ENCODE measurements around the gene WNK1.
"Not testable (repeated sequence)": the region's sequence is repeated elsewhere in the genome, so short reads cannot be mapped to it uniquely, and the experiment has no call there.

The WNK1 gene

GRCh38 chr12:818733-819132, 66.4 kb downstream of the WNK1 start:
- DNase-seq, result no peak

- no peak for DNase-seq
Observed at GRCh38 chr12:820336-820735, 68.0 kb downstream of the WNK1 start.

GRCh38 chr12:823028-823698, 70.8 kb downstream of the WNK1 start:
- no peak for DNase-seq

- DNase-seq, result no peak
Observed at GRCh38 chr12:826331-826730, 74.0 kb downstream of the WNK1 start.

DNA sequence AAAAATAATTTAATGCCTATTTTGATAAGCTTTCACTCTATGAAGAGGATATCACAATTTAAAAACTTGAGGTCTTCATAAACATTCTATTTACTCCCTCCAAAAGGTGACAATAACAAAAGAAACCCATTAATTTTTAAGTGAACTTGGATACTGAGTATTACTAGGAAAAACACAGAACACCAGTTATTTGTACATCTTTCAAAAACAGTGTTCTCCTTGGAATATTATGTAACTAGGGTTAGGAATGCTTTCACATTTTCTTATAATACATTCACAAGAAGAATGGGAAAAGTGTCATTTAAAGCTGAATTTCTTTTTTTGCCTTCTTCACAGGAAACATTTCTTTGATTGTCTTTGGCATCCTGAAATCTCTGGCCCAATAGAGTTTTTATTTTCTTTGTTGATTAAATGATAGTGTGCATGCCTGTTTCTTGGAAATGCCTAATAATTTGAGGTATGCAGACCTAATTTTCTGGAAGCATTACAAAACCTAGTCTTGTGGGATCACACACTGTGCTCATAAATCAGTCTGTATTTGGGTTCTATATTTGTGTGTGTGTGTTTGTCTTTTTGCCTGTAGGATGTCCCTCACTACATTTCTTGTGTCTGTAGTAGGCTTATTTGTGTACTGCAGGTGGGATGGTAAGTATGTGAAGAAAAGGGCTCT, 76.5 kb downstream of the WNK1 start:
- DNase-seq, result no peak

DNA sequence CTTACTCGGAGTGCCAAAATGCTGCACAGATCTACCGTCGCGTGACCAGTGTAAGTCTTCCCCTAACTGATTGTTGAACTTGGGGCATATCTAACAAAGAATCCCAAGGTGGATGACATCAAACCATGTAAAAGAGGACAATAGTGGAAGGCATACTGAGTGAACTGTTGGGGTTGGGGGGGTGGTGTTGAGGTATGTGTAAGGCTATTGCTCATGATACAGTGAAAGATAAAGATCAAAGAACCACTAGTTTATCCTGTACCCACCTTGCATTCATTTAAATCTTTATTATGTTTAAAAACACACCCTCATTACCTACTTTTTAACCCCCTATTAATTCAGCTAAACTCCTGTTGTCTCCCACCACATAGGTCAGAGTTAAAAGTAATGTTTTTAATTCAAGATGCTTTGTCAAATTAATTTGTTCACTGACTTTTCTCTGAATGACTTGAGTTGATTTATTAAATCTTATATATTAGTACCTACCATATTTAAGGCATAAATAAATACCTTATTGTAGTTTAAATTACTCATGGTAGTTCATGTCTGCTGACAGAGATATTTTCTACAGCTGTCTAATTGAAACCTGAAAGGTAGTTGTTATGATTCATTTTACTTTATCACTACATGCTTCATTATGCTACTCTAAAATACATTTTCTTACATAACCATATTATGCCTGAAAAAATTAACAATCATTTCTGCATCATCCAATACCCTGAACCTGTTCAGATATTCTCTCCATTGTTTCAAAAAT, 77.9 kb downstream of the WNK1 start:
- no peak for DNase-seq

- DNase-seq, result no peak
Observed at GRCh38 chr12:835754-836518, 83.6 kb downstream of the WNK1 start.

- DNase-seq, result no peak
Observed at GRCh38 chr12:836952-837351, 84.6 kb downstream of the WNK1 start.

DNA sequence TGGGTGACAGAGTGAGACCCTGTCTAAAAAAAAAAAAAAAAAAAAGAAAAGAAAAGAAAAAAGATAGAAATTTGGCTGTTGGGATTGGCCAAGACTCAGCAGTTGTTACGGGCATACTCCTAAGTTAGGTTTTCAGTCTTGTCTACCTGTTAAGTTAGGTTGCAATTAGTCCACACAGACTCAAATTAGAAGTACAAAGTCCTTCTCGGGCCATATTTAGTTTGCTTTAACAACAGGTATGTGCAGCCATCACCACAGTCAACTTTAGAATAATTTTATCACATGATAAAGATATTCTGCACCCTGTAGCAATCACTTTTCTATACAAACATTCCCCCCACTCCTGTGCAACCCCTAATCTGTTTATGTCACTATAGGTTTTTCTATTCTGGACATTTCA, 85.2 kb downstream of the WNK1 start:
- no peak for DNase-seq

DNA sequence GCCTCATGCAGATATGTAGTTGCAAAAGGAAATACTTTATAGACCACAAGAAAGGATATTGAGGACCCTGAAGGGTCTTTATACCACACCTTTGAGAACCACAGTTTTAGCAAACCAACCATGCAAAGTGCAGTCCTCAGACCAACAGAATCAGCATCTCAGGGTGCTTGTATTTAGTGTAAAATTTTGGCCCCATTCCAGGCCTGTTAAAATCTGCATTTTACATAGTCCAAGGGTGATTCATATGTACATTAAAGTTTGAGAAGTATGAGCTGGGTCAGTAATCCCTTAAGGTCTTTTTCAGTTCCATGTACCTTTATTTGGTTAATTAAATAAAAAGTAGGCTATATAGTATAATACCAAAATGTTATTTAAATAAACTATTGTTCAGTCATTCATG, 91.2 kb downstream of the WNK1 start:
- DNase-seq, result no peak

DNA sequence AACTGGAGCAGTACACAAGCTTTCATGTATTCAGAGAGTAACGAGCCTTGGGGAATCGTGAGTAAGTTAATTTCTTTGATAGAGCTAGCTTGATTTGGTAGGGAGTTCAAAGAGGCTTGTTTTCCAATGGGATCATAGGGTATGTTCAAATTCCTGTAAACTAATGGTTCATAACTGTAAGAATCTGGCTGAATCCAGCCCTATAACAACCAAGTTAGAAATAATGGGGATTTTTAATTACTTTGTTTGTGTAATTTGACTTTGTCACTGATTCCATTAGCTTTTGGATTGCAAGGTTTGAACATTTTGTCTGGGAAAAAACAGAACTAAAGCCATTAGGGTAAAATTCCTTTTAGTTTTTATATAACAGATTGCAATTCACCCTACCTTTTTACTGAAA, 94.0 kb downstream of the WNK1 start:
- no peak for DNase-seq

- DNase-seq, result no peak
Observed at GRCh38 chr12:848173-848865, 95.9 kb downstream of the WNK1 start.

- DNase-seq, result no peak
Observed at GRCh38 chr12:848882-849527, 96.6 kb downstream of the WNK1 start.

DNA sequence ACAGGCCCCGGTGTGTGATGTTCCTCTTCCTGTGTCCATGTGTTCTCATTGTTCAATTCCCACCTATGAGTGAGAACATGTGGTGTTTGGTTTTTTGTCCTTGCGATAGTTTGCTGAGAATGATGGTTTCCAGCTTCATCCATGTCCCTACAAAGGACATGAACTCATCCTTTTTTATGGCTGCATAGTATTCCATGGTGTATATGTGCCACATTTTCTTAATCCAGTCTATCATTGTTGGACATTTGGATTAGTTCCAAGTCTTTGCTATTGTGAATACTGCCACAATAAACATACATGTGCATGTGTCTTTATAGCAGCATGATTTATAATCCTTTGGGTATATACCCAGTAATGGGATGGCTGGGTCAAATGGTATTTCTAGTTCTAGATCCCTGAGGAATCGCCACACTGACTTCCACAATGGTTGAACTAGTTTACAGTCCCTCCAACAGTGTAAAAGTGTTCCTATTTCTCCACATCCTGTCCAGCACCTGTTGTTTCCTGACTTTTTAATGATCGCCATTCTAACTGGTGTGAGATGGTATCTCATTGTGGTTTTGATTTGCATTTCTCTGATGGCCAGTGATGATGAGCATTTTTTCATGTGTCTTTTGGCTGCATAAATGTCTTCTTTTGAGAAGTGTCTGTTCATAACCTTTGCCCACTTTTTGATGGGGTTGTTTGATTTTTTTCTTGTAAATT, 97.5 kb downstream of the WNK1 start:
- not testable (repeated sequence) for DNase-seq

DNA sequence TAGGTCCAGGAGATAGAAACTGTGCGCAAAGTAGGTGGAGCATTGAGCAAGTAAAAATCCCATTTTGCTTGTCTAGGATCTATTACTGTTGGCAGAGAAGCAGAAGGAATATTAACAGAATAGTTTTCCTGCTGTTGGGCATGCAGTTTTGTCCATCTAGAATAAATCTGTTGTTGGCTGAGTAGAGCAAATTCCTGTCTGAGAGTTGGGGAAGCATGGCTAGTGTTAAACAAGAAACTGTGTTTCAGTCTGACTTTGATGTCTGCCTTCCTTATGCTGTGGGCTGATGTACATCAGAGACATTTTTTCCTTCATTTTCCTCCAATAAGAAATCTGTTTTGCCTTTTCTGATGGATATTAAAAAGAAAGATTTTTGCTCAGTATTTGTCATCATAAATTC, 99.0 kb downstream of the WNK1 start:
- no peak for DNase-seq

GRCh38 chr12:851913-852312, 99.5 kb downstream of the WNK1 start:
- no peak for DNase-seq

DNA sequence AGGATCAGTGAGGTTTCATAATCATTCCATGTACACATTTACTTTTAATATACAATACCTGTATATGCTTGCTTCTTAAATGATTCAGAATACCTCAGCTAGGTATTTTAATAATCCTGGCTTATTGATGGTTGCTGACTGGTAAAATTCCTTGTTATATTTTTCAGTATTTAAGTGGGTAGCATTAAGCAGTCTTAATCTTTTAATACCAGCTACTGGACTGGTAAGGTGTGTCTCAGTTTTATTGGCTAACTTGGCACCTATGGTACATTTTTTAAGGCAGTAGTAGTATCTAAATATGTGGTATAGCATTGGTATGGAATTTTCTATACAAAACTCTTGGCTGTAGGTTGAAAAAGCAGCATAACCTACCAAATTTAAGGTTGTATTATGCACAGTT, 100.5 kb downstream of the WNK1 start:
- no peak for DNase-seq

DNA sequence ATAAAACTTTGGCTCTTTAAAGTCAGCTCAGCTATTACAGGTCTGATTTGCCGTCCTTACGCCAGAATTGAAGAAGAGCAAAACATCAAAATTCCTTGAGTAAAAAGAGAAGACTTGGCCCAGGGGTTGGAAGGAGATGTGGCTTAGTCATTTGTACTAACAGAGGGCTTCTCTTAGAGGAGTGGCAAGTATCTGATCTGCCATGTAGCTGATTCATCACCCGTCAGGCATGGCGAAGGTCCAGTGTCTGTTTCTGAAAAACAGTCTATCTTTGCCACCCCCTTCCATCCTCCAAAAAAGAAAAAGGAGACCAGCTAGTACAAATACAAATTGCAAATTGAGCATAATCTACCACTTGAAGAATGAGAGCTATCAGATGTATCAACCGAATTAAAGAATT, 105.2 kb downstream of the WNK1 start:
- no peak for DNase-seq

GRCh38 chr12:862303-862911, 110.0 kb downstream of the WNK1 start:
- DNase-seq, result no peak

GRCh38 chr12:863285-863684, 110.9 kb downstream of the WNK1 start:
- DNase-seq, result no peak

GRCh38 chr12:865614-866013, 113.2 kb downstream of the WNK1 start:
- DNase-seq, result no peak

Measured in activated CD4-positive, alpha-beta T cell treated with anti-CD3 and anti-CD28 coated beads, Interleukin-2, amount 50 U/mL, for 4 hours (primary cell).